RPMI7951 (cell line): Measurements from ENCODE around the gene SAP25. TPM values are rescaled to one million over a fixed set of nuclear protein-coding genes. Genes with fewer than 3 reads are reported as not detected.
"Not testable (repeated sequence)": the region's sequence is repeated elsewhere in the genome, so short reads cannot be mapped to it uniquely, and the experiment has no call there.

ENCODE experiments used
- DNase-seq: peaks from one replicate; pipeline ENCODE4 v3.0.0-alpha.2; 2012; ENCODE audit warnings: low read depth
- total RNA-seq: library from RNA; depleted of rRNA; stranded (reverse); fragments of >200 nt; shearing (Covaris generic); gene quantifications from 2 replicates; pipeline ENCODE4 v1.2.3, GENCODE V29; 2014

The SAP25 gene
- total RNA-seq, 1 experiment from 2014 or later: not detected

DNA sequence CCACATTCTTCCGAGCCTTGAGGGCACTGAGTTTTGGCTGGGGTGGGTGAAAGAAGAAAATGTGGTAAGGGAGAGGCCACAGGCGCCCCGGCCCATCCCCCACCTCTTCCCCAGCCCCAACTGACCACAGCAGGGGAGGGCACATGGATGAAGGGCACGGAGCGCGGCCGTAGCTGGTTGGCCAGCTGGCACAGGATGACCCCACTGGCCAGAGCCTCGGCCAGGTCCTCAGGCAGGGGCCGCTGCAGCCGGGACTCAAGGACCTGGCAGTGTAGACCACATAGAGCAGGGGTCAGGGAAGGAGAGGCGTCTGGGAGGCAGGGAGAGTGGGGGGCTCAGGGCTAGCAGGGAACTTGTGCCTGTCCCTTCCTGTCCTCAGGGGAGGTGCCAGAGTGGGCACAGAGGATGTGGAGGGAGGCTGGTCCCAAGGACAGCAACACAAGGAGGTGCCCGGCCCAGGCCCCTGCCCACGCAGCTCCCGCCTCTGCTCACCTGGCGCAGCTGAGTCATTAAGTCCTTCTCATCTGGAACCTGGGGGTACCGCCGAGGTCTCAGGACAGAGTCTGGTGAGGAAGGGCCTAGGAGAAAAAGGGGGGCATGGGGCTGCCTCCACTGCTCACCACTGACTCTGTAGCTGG is 2.2 kb upstream of the SAP25 start:
- no peak for DNase-seq

DNA sequence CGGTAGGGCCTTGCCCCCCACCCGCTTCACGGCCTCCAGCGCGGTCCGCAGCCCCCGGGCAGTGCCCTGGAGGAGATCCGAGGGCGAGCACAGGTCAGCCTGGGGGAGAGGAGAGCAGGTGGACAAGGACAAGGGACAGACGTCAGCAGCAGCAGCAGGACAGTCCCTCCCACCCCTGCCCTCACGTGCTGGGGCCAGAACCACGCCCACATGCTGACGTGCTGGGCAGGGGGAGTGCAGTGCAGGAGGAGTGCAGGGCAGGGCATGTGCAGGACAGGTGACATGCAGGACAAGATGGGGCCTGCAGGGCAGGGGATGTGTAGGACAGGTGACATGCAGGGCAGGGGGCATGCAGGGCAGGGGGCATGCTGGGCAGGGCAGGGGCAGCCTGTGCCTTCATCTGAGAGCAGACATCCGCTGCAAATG is 1.5 kb upstream of the SAP25 start:
- no peak for DNase-seq

GRCh38 chr7:100574362-100575205 is 884 bp upstream of the SAP25 start:
- no peak for DNase-seq

DNA sequence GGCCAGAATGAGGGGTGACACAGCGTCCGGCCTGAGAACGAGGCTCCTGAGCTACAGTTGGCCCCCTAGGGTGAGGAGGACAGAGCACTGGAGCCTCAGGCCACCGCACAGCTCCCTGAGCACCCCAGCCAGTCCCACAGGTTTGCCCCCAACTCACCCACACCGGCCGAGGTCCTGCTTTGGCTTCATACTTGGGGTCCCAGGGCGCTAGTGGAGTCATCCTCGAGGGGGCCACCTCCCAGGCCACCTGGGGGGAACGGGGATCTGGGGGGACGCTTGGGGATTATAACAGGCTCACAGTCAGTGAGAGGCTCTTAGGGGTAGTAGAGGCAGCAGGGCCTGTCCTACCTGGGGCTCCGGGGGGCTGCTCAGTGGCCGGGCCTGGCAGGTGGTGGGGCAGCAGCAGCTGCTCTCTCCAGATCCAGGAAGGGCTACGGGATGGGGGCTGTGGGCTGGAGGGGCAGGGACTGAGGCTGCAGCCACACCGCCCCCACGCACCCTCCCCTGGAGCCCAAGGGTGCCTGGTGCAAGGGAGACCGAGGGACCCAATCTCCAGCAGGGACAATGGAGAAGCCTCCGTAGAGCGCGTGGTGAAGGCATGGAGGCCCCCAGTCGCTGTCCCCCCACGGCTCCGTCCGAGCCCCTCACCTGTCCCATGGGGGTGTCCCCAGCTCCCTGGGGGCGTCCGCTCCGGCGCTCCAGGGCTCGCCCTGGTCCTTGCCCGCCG is 588 bp downstream of the SAP25 start:
- DNase-seq: no peak

GRCh38 chr7:100572281-100572948 is 1.3 kb downstream of the SAP25 start:
- no peak for DNase-seq

GRCh38 chr7:100571829-100572116 is 1.9 kb downstream of the SAP25 start:
- DNase-seq: no peak

- DNase-seq: no peak
These were observed 2.5 kb downstream of the SAP25 start for GRCh38 chr7:100570954-100571828.

GRCh38 chr7:100568896-100569844 is 4.5 kb downstream of the SAP25 start:
- peak; percentile 50 for DNase-seq

DNA sequence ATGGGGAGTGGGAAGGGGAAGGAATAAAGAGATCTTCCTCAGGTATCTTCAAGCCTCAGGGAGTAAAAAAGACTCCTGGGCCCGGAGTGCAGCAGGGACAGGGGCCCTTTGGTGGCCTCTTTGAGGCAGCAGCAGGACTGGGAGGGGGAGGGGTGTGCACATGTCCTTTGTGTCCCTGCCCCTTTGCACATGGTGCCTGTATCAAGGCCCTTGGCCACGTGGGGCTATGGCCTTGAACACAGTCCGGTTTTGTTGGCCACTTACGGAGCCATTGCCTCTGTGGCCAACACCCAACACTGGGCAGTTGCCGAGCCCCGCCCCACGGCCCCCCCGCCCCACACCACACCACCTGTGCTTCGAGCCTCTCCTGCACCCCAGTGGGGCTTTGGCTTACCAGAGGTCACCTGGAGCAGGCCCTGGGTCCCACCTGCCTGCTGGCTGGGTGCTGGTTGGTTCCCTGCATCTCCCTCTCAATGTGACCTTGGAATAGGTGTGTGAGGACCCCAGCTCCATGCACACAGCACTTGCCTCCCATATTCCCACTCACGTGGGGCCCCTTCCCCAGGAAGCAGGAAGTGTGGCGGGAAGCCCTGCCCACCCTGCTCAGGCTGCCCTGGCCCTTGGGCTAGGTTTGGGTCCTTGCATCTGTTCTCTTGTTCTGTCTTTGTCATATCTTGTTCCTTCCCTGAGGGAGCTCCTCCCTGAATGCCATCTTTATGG is 5.4 kb downstream of the SAP25 start:
- no peak for DNase-seq

- no peak for DNase-seq
These were observed 5.9 kb downstream of the SAP25 start for GRCh38 chr7:100567751-100568175.

GRCh38 chr7:100567031-100567730 is 6.5 kb downstream of the SAP25 start:
- no peak for DNase-seq

DNA sequence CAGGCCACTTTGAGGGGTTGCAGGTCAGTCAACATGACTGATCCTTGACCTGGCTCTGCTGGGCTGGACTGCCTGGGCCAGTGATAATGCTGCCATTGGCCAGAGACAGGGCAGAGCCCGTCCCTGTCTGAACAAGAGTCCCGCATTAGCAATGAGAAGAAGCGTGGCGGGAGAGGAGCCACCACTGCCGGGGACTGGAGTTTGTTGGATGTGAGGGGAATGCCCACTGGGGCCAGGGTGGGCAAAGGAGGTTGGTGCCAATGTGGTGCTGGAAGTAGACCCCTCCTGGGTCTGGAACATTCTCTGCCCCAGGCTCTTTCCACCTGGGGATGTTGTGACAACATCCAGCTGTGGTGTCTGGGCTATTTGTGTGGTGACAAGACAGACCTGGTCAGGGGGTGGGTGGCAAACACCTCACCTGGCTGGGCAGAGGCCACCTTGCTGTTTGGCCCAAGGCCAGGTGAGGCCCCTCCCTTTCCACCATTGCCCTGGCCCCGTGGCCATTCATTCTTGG is 7.6 kb downstream of the SAP25 start:
- no peak for DNase-seq

- no peak for DNase-seq
These were observed 8.5 kb downstream of the SAP25 start for GRCh38 chr7:100565133-100565571.

DNA sequence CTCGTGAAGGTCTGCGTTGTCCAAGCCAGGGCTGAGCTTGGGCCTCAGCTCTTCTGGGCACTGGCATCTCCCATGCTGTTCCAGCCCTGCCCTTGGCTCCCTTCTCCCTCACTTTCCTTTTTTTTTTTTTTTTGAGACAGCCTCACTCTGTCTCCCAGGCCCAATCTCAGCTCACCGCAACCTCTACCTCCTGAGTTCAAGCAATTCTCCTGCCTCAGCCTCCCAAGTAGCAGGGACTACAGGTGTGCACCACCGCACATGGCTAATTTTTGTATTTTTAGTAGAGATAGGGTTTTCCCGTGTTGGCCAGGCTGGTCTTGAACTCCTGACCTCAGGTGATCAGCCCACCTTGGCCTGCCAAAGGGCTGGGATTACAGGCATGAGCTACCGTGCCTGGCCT is 9.3 kb downstream of the SAP25 start:
- not testable (repeated sequence) for DNase-seq

- DNase-seq: peak; percentile 67
These were observed 9.8 kb downstream of the SAP25 start for GRCh38 chr7:100563809-100564400.

- no peak for DNase-seq
These were observed 10.6 kb downstream of the SAP25 start for GRCh38 chr7:100563100-100563564.

DNA sequence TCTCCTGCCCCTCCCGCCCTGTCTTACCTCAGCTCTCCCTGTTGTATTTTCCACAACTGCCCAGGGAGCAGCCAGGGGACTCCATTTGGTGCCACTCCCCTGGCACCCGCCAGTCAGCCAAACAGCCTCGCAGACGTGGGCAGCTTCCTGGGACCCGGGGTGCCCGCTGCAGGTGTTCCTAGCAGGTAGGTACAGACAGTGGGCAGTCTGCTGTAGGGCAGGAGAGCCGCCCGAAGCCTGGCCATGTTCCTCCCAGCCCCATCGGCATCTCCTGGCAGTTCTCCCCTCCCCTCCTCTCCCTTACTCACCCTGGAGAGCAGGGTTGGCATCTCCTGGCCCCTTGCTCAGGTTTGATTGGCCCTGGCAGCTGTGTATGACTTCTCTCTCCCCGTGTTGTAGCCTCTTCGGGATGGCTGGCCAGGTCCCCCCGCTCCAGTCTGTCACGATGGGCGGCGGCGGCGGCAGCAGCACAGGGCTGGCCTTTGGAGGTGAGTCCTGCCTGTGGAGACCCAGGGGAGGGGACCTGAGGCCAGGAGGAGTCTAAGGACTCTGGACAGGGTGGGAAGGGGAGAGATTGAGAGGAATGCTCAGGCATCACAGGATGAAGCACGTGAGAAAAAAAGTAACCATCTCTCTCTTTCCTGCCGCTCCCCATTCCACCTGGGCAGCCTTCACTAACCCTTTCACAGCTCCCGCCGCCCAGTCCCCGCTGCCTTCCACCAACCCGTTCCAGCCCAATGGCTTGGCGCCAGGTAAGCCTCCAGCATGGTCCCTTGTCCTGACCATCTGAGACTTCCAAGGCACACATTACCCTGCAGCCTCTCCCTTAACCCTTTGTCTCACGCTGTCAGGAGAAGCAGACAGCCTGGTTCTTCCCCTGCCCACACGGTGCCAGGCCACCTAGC is 11.3 kb downstream of the SAP25 start:
- no peak for DNase-seq
